ENCODE results near the gene ARHGAP45.

The ARHGAP45 gene

GRCh38 chr19:1093811-1094553, 27.0 kb downstream of the ARHGAP45 start:
- H3K36me3 Mint-ChIP-seq = peaks cover 23% of the 10 kb centered on the region
- no peak for ATAC-seq
- H3K4me3 Mint-ChIP-seq = peak overlapping the region; percentile 91
- no peaks in the 10 kb centered on the region for H3K9me3 Mint-ChIP-seq
- H3K27me3 Mint-ChIP-seq = no peaks in the 10 kb centered on the region
- peak overlapping the region; percentile 87 for H3K27ac Mint-ChIP-seq
- peaks cover 64% of the 10 kb centered on the region for H3K4me1 Mint-ChIP-seq

GRCh38 chr19:1094655-1094977, 27.6 kb downstream of the ARHGAP45 start:
- no peak for ATAC-seq
- peak overlapping the region; percentile 91 for H3K4me3 Mint-ChIP-seq
- peak overlapping the region; percentile 87 for H3K27ac Mint-ChIP-seq
- peaks cover 65% of the 10 kb centered on the region for H3K4me1 Mint-ChIP-seq
- no peaks in the 10 kb centered on the region for H3K9me3 Mint-ChIP-seq
- H3K27me3 Mint-ChIP-seq = no peaks in the 10 kb centered on the region
- H3K36me3 Mint-ChIP-seq = peaks cover 18% of the 10 kb centered on the region

GRCh38 chr19:1094978-1095701, 28.2 kb downstream of the ARHGAP45 start, which contains the start of gene POLR2E:
POLR2E (minus strand) TSS chr19:1095375; CDS start chr19:1095315, 60 bp downstream.
- Mint-ChIP-seq H3K9me3 (peaks cover 2% of the 10 kb centered on the region), H3K4me3 (peak within 1 kb of the TSS; percentile 91), H3K36me3 (peaks cover 18% of the 10 kb centered on the region), H3K4me1 (peaks cover 70% of the 10 kb centered on the region), H3K27me3 (no peaks in the 10 kb centered on the region), H3K27ac (peak within 1 kb of the TSS; percentile 87)
- ATAC-seq = peak; percentile 97

- Mint-ChIP-seq H3K9me3 (peaks cover 2% of the 10 kb centered on the region), H3K4me3 (no peak overlapping the region), H3K27ac (peak overlapping the region; percentile 63), H3K27me3 (no peaks in the 10 kb centered on the region), H3K4me1 (peaks cover 80% of the 10 kb centered on the region), H3K36me3 (peaks cover 12% of the 10 kb centered on the region)
- no peak for ATAC-seq
Observed at GRCh38 chr19:1097810-1098176, 30.8 kb downstream of the ARHGAP45 start.

GRCh38 chr19:1098177-1099051, 31.4 kb downstream of the ARHGAP45 start:
- peak overlapping the region; percentile 63 for H3K27ac Mint-ChIP-seq

GRCh38 chr19:1101337-1101698, 34.4 kb downstream of the ARHGAP45 start:
- peaks cover 9% of the 10 kb centered on the region for H3K36me3 Mint-ChIP-seq
- H3K4me3 Mint-ChIP-seq = no peak overlapping the region
- no peak for ATAC-seq
- no peaks in the 10 kb centered on the region for H3K27me3 Mint-ChIP-seq
- H3K9me3 Mint-ChIP-seq = peaks cover 2% of the 10 kb centered on the region
- peaks cover 57% of the 10 kb centered on the region for H3K4me1 Mint-ChIP-seq
- H3K27ac Mint-ChIP-seq = peak overlapping the region; percentile 90

More at GRCh38 chr19:1098177-1099051, 31.4 kb downstream of the ARHGAP45 start:
- H3K4me3 Mint-ChIP-seq = peak overlapping the region; percentile 16
- ATAC-seq = no peak
- peaks cover 82% of the 10 kb centered on the region for H3K4me1 Mint-ChIP-seq
- H3K27me3 Mint-ChIP-seq = no peaks in the 10 kb centered on the region
- H3K9me3 Mint-ChIP-seq = peaks cover 2% of the 10 kb centered on the region
- peaks cover 6% of the 10 kb centered on the region for H3K36me3 Mint-ChIP-seq

- H3K9me3 Mint-ChIP-seq = peaks cover 2% of the 10 kb centered on the region
- ATAC-seq = peak; percentile 6
- peaks cover 64% of the 10 kb centered on the region for H3K4me1 Mint-ChIP-seq
Observed at GRCh38 chr19:1102407-1103131, 35.6 kb downstream of the ARHGAP45 start.

GRCh38 chr19:1103132-1103707, 36.3 kb downstream of the ARHGAP45 start:
- Mint-ChIP-seq H3K36me3 (peaks cover 16% of the 10 kb centered on the region), H3K4me1 (peaks cover 58% of the 10 kb centered on the region)
- ATAC-seq = no peak

More at GRCh38 chr19:1102407-1103131, 35.6 kb downstream of the ARHGAP45 start:
- peaks cover 16% of the 10 kb centered on the region for H3K36me3 Mint-ChIP-seq
- H3K27ac Mint-ChIP-seq = peak overlapping the region; percentile 90
- peak overlapping the region; percentile 73 for H3K4me3 Mint-ChIP-seq
- no peaks in the 10 kb centered on the region for H3K27me3 Mint-ChIP-seq

GRCh38 chr19:1103708-1104310, 36.8 kb downstream of the ARHGAP45 start, which contains the start of gene GPX4:
GPX4 (plus strand) TSS chr19:1103994; CDS start chr19:1104044, 50 bp downstream.
- Mint-ChIP-seq H3K9me3 (peaks cover 2% of the 10 kb centered on the region), H3K27ac (peak within 1 kb of the TSS; percentile 90), H3K27me3 (no peaks in the 10 kb centered on the region), H3K36me3 (peaks cover 14% of the 10 kb centered on the region), H3K4me1 (peaks cover 52% of the 10 kb centered on the region), H3K4me3 (peak within 1 kb of the TSS; percentile 83)
- ATAC-seq = peak; percentile 90

More at GRCh38 chr19:1103132-1103707, 36.3 kb downstream of the ARHGAP45 start:
- H3K4me3 Mint-ChIP-seq = peak overlapping the region; percentile 73
- no peaks in the 10 kb centered on the region for H3K27me3 Mint-ChIP-seq
- H3K9me3 Mint-ChIP-seq = peaks cover 2% of the 10 kb centered on the region
- H3K27ac Mint-ChIP-seq = peak overlapping the region; percentile 90

GRCh38 chr19:1104311-1105007, 37.5 kb downstream of the ARHGAP45 start:
- Mint-ChIP-seq H3K9me3 (peaks cover 2% of the 10 kb centered on the region), H3K4me3 (peak overlapping the region; percentile 83), H3K27me3 (no peaks in the 10 kb centered on the region), H3K27ac (peak overlapping the region; percentile 90), H3K4me1 (peaks cover 45% of the 10 kb centered on the region), H3K36me3 (peaks cover 11% of the 10 kb centered on the region)
- peak; percentile 70 for ATAC-seq

- Mint-ChIP-seq H3K9me3 (no peaks in the 10 kb centered on the region), H3K36me3 (peaks cover 11% of the 10 kb centered on the region), H3K27ac (peak overlapping the region; percentile 90), H3K4me1 (peaks cover 38% of the 10 kb centered on the region), H3K4me3 (peak overlapping the region; percentile 83), H3K27me3 (no peaks in the 10 kb centered on the region)
- ATAC-seq = no peak
Observed at GRCh38 chr19:1105008-1105872, 38.3 kb downstream of the ARHGAP45 start.

GRCh38 chr19:1105873-1106840, 39.2 kb downstream of the ARHGAP45 start:
- no peak for ATAC-seq
- Mint-ChIP-seq H3K4me3 (peak overlapping the region; percentile 51), H3K27me3 (no peaks in the 10 kb centered on the region), H3K36me3 (peaks cover 11% of the 10 kb centered on the region), H3K27ac (peak overlapping the region; percentile 46), H3K4me1 (peaks cover 35% of the 10 kb centered on the region), H3K9me3 (no peaks in the 10 kb centered on the region)
